Gastrocnemius medialis (tissue), 4 donors: Measurements from ENCODE around the gene TFPI.

Experiments
- CTCF ChIP-seq, 5 experiments: fragments of 450-650 bp in 3 of 5; fragments of 200-600 bp in 2 of 5; sonication (generic) in 2 of 5; IDR thresholded peaks in 4 of 5; conservative IDR thresholded peaks in 1 of 5; 1 replicate in 4 of 5; 2 replicates in 1 of 5; pipeline ENCODE4 v1.5.1; 2016 to 2019; ENCODE audit warnings: antibody characterized with exemption in 5 of 5, mild to moderate bottlenecking in 3 of 5, moderate library complexity in 3 of 5
- POLR2A ChIP-seq, 2 donors: fragments of 450-650 bp; IDR thresholded peaks; one replicate each; pipeline ENCODE4 v1.6.1; 2017; ENCODE audit warnings: antibody characterized with exemption in 2 of 2, mild to moderate bottlenecking in 2 of 2, moderate library complexity in 2 of 2

GRCh38 chr2:187549193-187549592, 5.0 kb downstream of the TFPI start:
- TF ChIP-seq CTCF (IDR thresholded peaks at IDR 0.05 in 4 of 5, conservative IDR thresholded peaks at IDR 0.05 in 1 of 5) = no peak
- TF ChIP-seq POLR2A (IDR thresholded peaks at IDR 0.05) = no peak
